Measurements from ENCODE around the gene KRT16. TPM values are rescaled to one million over a fixed set of nuclear protein-coding genes. Genes with fewer than 3 reads are reported as not detected.
"Not testable (repeated sequence)": the region's sequence is repeated elsewhere in the genome, so short reads cannot be mapped to it uniquely, and the experiment has no call there.

Gene KRT16
- total RNA-seq, 2 experiments from 2014 or later: not detected

DNA sequence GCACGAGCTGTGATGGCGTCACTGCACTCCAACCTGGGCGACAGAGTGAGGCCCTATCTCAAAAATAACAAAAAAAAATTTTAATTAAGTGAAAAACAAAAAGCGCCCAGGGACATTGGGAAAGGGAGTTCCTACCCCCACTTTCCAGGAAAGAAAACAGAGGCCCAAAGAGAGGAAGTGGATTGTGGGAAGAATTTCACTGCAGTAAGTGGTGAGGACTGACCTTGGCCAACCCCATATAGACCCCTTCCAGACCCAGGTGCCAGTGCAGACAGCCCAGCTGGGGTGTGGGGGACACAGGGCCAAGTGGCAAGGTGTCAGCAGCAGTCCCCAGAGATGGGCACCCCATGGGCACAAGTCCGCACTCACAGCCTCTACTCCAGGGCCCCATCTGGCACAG is 40.9 kb upstream of the KRT16 start:
- H3K27ac Mint-ChIP-seq: no peak overlapping the region
- CTCF ChIA-PET: interaction anchor here (11.7 kb wide), 1 partner anchor 11 kb away, joined by 330 read pairs; no protein-coding TSS in a partner anchor
- no peaks in the 10 kb centered on the region for H3K9me3 Mint-ChIP-seq
- peaks cover 2% of the 10 kb centered on the region for H3K27me3 Mint-ChIP-seq
- H3K4me3 Mint-ChIP-seq: no peak overlapping the region
- no peak for DNase-seq
- no peaks in the 10 kb centered on the region for H3K36me3 Mint-ChIP-seq (ENCODE audit: low read depth)
- POLR2A ChIA-PET: interaction anchor here (1.5 to 2.0 kb wide), 2 partner anchors 12 to 36 kb away, joined by 6 read pairs; no protein-coding TSS in a partner anchor
- H3K4me1 Mint-ChIP-seq: peaks cover 4% of the 10 kb centered on the region

GRCh38 chr17:41652461-41652970 is 39.9 kb upstream of the KRT16 start:
- Mint-ChIP-seq H3K9me3 (no peaks in the 10 kb centered on the region), H3K4me1 (peaks cover 11% of the 10 kb centered on the region), H3K36me3 (ENCODE audit: low read depth) (no peaks in the 10 kb centered on the region), H3K4me3 (no peak overlapping the region), H3K27ac (no peak overlapping the region), H3K27me3 (peaks cover 2% of the 10 kb centered on the region)
- DNase-seq: no peak
- ChIA-PET CTCF (interaction anchor here (11.7 kb wide), 1 partner anchor 12 kb away, joined by 330 read pairs; no protein-coding TSS in a partner anchor), POLR2A (interaction anchor here (2.0 kb wide), 1 partner anchor 37 kb away, joined by 6 read pairs; no protein-coding TSS in a partner anchor)

GRCh38 chr17:41651625-41652460 is 39.3 kb upstream of the KRT16 start:
- H3K9me3 Mint-ChIP-seq: no peaks in the 10 kb centered on the region
- peak overlapping the region; percentile 1 for H3K4me3 Mint-ChIP-seq
- no peak overlapping the region for H3K27ac Mint-ChIP-seq
- ChIA-PET CTCF (interaction anchor here (1.1 to 11.7 kb wide), 2 partner anchors 12 to 102 kb away, joined by 3 to 330 read pairs; no protein-coding TSS in a partner anchor), POLR2A (interaction anchor here (2.0 kb wide), 1 partner anchor 38 kb away, joined by 6 read pairs; no protein-coding TSS in a partner anchor)
- H3K4me1 Mint-ChIP-seq: peaks cover 11% of the 10 kb centered on the region
- DNase-seq: no peak
- H3K36me3 Mint-ChIP-seq (ENCODE audit: low read depth): no peaks in the 10 kb centered on the region
- peaks cover 2% of the 10 kb centered on the region for H3K27me3 Mint-ChIP-seq

- H3K36me3 Mint-ChIP-seq (ENCODE audit: low read depth): no peaks in the 10 kb centered on the region
- H3K27ac Mint-ChIP-seq: no peak overlapping the region
- no peaks in the 10 kb centered on the region for H3K9me3 Mint-ChIP-seq
- no peak overlapping the region for H3K4me3 Mint-ChIP-seq
- POLR2A ChIA-PET: interaction anchor here (0.9 to 1.4 kb wide), 2 partner anchors 12 to 14 kb away, joined by 5 to 7 read pairs; no protein-coding TSS in a partner anchor
- CTCF ChIA-PET: interaction anchor here (0.9 to 11.7 kb wide), 5 partner anchors 11 to 102 kb away, joined by 3 to 330 read pairs (median 3); no protein-coding TSS in a partner anchor
- DNase-seq: no peak
- peaks cover under 1% of the 10 kb centered on the region for H3K27me3 Mint-ChIP-seq
- H3K4me1 Mint-ChIP-seq: peaks cover 11% of the 10 kb centered on the region
These were observed 38.4 kb upstream of the KRT16 start for GRCh38 chr17:41650794-41651624.

- no peaks in the 10 kb centered on the region for H3K36me3 Mint-ChIP-seq (ENCODE audit: low read depth)
These were observed 37.5 kb upstream of the KRT16 start for GRCh38 chr17:41649923-41650519.

GRCh38 chr17:41648411-41649195 is 36.0 kb upstream of the KRT16 start:
- Mint-ChIP-seq H3K9me3 (no peaks in the 10 kb centered on the region), H3K27me3 (peaks cover 8% of the 10 kb centered on the region), H3K4me3 (peak overlapping the region; percentile 52), H3K27ac (peak overlapping the region; percentile 9), H3K36me3 (ENCODE audit: low read depth) (no peaks in the 10 kb centered on the region), H3K4me1 (peaks cover 11% of the 10 kb centered on the region)
- ChIA-PET POLR2A (interaction anchor here (0.8 to 3.0 kb wide), 9 partner anchors 14 to 843 kb away, joined by 3 to 13 read pairs (median 4); partner anchors contain the start of gene EIF1), CTCF (interaction anchor here (0.6 to 11.7 kb wide), 45 partner anchors 9 to 1901 kb away, joined by 3 to 330 read pairs (median 4); partner anchors contain the start of genes EIF1, KLHL11, KRT36 and KRT9)
- peak; percentile 85 for DNase-seq

More at GRCh38 chr17:41649923-41650519, 37.5 kb upstream of the KRT16 start:
- Mint-ChIP-seq H3K9me3 (no peaks in the 10 kb centered on the region), H3K27me3 (peaks cover 8% of the 10 kb centered on the region), H3K4me1 (peaks cover 11% of the 10 kb centered on the region), H3K4me3 (no peak overlapping the region), H3K27ac (no peak overlapping the region)
- ChIA-PET POLR2A (interaction anchor here (1.4 to 3.0 kb wide), 2 partner anchors 13 to 16 kb away, joined by 5 to 13 read pairs; no protein-coding TSS in a partner anchor), CTCF (interaction anchor here (0.9 to 11.7 kb wide), 7 partner anchors 10 to 101 kb away, joined by 3 to 330 read pairs (median 9); partner anchors contain the start of genes EIF1 and KRT9)
- no peak for DNase-seq

DNA sequence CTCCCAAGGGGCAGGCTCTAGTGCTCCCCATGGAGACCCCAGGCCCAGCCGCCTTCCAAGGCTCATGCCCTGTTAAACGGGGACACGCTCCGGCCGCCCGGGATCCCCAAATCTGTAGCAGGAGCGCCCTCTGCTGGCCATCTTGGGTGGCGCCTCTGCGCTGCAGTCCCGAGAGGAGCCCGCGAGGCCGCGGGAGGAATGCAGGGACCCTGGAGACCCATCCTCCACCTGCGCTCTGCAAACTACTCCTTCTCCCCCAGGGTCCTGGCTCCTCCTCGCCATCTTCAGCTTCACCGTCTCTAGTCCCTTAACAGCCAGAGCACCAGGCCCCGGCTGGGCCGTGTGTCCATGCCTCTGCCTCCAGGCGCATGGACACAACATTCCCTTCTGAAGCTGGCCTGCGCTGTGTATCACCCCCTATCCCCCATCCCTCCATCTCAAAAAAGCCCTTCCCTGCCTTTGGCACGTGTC is 35.4 kb upstream of the KRT16 start:
- no peaks in the 10 kb centered on the region for H3K9me3 Mint-ChIP-seq
- H3K36me3 Mint-ChIP-seq (ENCODE audit: low read depth): no peaks in the 10 kb centered on the region
- ChIA-PET POLR2A (interaction anchor here (1.0 to 3.0 kb wide), 8 partner anchors 15 to 842 kb away, joined by 3 to 13 read pairs (median 4); partner anchors contain the start of gene EIF1), CTCF (interaction anchor here (0.6 to 11.7 kb wide), 28 partner anchors 8 to 1902 kb away, joined by 3 to 330 read pairs (median 5); partner anchors contain the start of genes EIF1 and KRT9)
- H3K4me1 Mint-ChIP-seq: peaks cover 11% of the 10 kb centered on the region
- no peak overlapping the region for H3K27ac Mint-ChIP-seq
- H3K27me3 Mint-ChIP-seq: peaks cover 8% of the 10 kb centered on the region
- H3K4me3 Mint-ChIP-seq: peak overlapping the region; percentile 52
- peak; percentile 87 for DNase-seq

DNA sequence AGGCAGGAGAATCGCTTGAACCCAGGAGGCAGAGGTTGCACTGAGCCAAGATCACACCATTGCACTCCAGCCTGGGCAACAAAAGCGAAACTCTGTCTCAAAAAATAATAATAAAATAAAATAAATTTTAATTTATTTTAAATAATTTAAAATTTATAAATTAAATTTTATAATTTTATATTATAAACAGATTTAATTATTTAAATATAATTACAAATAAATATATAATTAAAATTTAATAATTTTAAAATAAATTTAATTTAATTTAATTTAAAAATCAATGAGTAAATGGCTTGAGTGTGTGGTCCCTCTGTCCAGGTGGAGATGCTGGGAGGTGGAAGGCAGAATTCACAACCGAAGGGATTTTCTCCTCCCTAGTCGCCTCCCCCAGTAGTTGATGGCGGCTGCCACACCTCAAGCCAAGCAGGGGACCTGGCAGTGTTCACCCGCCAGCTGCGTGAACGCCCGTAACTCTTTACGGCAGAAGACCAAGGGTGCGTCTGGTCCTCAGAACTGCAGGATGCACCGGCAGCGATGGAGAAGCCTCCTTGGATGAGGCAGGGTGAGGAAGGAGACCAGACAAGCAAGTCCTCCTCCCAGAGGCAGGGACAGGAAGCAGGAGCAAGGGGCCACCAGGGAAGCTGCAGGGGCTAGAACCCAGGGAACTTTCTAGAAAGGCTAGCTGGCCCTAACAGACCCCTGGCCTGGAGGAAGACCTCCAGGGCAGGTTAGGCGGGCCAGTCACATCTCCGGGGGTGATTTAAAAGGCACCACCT is 34.7 kb upstream of the KRT16 start:
- Mint-ChIP-seq H3K27me3 (peaks cover 8% of the 10 kb centered on the region), H3K4me1 (peaks cover 11% of the 10 kb centered on the region), H3K9me3 (no peaks in the 10 kb centered on the region), H3K4me3 (no peak overlapping the region), H3K36me3 (ENCODE audit: low read depth) (no peaks in the 10 kb centered on the region), H3K27ac (no peak overlapping the region)
- no peak for DNase-seq
- CTCF ChIA-PET: interaction anchor here (1.8 to 11.7 kb wide), 7 partner anchors 10 to 315 kb away, joined by 4 to 330 read pairs (median 14); partner anchors contain the start of gene EIF1
- POLR2A ChIA-PET: interaction anchor here (1.6 to 3.0 kb wide), 4 partner anchors 17 to 41 kb away, joined by 4 to 13 read pairs (median 9); partner anchors contain the start of gene EIF1

GRCh38 chr17:41642252-41643156 is 29.9 kb upstream of the KRT16 start:
- POLR2A ChIA-PET: interaction anchor here (1.1 kb wide), 1 partner anchor 46 kb away, joined by 3 read pairs; the partner anchor contains the start of gene EIF1
- DNase-seq: no peak

DNA sequence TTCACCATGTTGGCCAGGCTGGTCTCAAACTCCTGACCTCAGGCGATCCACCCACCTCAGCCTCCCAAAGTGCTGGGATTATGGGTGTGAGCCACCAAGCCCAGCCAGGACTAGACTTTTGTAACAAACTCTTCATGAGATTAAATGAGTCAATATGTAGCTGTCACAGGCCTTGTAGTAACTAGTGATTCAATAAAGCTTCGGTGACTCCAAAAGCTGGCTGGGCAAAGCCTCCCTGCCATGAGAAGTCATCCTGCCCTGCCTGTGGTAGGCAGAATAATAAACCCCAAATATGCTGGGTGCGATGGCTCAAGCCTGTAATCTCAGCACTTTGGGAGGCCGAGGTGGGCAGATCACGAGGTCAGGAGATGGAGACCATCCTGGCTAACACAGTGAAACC is 28.0 kb upstream of the KRT16 start:
- H3K4me3 Mint-ChIP-seq; H3K27ac Mint-ChIP-seq; H3K4me1 Mint-ChIP-seq; DNase-seq; H3K36me3 Mint-ChIP-seq (ENCODE audit: low read depth); POLR2A ChIA-PET; H3K9me3 Mint-ChIP-seq; H3K27me3 Mint-ChIP-seq: not testable (repeated sequence)
- CTCF ChIA-PET: interaction anchor here (1.7 to 2.1 kb wide), 2 partner anchors 8 to 92 kb away, joined by 5 to 10 read pairs; no protein-coding TSS in a partner anchor

More at GRCh38 chr17:41642252-41643156, 29.9 kb upstream of the KRT16 start:
- Mint-ChIP-seq H3K27me3 (peaks cover 8% of the 10 kb centered on the region), H3K27ac (no peak overlapping the region), H3K36me3 (ENCODE audit: low read depth) (no peaks in the 10 kb centered on the region), H3K4me1 (no peaks in the 10 kb centered on the region), H3K4me3 (no peak overlapping the region), H3K9me3 (no peaks in the 10 kb centered on the region)
- CTCF ChIA-PET: no interaction called here

All from activated CD4-positive, alpha-beta memory T cell treated with anti-CD3 and anti-CD28 coated beads, Interleukin-2, amount 10 ng/mL, durations not matched to agents 7 days and 5 days (primary cell).